ENCODE measurements around the gene KRTCAP2.
"Not testable (repeated sequence)": the region's sequence is repeated elsewhere in the genome, so short reads cannot be mapped to it uniquely, and the experiment has no call there.

The KRTCAP2 gene

GRCh38 chr1:155195201-155196102 is 22.3 kb upstream of the KRTCAP2 start:
- Histone ChIP-seq H3K27ac (peak overlapping the region; percentile 99), H3K4me3 (peak overlapping the region; percentile 80), H3K9ac (ENCODE audit: insufficient read length) (peak overlapping the region; percentile 70), H3K36me3 (ENCODE audit: insufficient read depth, low read length) (peaks cover 19% of the 10 kb centered on the region; the same call in 1 of the 2 replicates), H3K9me3 (ENCODE audit: low read depth, low read length) (no peaks in the 10 kb centered on the region)
- TF ChIP-seq POLR2AphosphoS5 (IDR thresholded peaks at IDR 0.05; ENCODE audit: borderline replicate concordance, low read depth, low read length): no peak
- no peak for TF ChIP-seq FOXP2 (optimal IDR thresholded peaks at IDR 0.05; ENCODE audit: control extremely low read depth, extremely low read length, insufficient read depth)
- TF ChIP-seq EZH2 (IDR thresholded peaks at IDR 0.05): no peak
- DNase-seq (ENCODE audit: low read depth, low spot score): no peak

GRCh38 chr1:155193991-155194240 is 20.8 kb upstream of the KRTCAP2 start:
- H3K4me3 ChIP-seq; DNase-seq (ENCODE audit: low read depth, low spot score); H3K9me3 ChIP-seq (ENCODE audit: low read depth, low read length); H3K9ac ChIP-seq (ENCODE audit: insufficient read length): not testable (repeated sequence)
- Histone ChIP-seq H3K27ac (peak overlapping the region; percentile 99), H3K36me3 (ENCODE audit: insufficient read depth, low read length) (peaks cover 19% of the 10 kb centered on the region; the same call in 1 of the 2 replicates)

- TF ChIP-seq FOXP2 (optimal IDR thresholded peaks at IDR 0.05; ENCODE audit: control extremely low read depth, extremely low read length, insufficient read depth) (no peak), EZH2 (IDR thresholded peaks at IDR 0.05) (no peak), POLR2AphosphoS5 (IDR thresholded peaks at IDR 0.05; ENCODE audit: borderline replicate concordance, low read depth, low read length) (no peak)
- H3K9ac ChIP-seq (ENCODE audit: insufficient read length): peak overlapping the region; percentile 37
- no peak overlapping the region for H3K4me3 ChIP-seq
- H3K36me3 ChIP-seq (ENCODE audit: insufficient read depth, low read length): peaks cover 17% of the 10 kb centered on the region; the same call in 1 of the 2 replicates
- peak overlapping the region; percentile 99 for H3K27ac ChIP-seq
- DNase-seq (ENCODE audit: low read depth, low spot score): no peak
- H3K9me3 ChIP-seq (ENCODE audit: low read depth, low read length): no peaks in the 10 kb centered on the region
These were observed 20.3 kb upstream of the KRTCAP2 start for GRCh38 chr1:155193275-155193990.

DNA sequence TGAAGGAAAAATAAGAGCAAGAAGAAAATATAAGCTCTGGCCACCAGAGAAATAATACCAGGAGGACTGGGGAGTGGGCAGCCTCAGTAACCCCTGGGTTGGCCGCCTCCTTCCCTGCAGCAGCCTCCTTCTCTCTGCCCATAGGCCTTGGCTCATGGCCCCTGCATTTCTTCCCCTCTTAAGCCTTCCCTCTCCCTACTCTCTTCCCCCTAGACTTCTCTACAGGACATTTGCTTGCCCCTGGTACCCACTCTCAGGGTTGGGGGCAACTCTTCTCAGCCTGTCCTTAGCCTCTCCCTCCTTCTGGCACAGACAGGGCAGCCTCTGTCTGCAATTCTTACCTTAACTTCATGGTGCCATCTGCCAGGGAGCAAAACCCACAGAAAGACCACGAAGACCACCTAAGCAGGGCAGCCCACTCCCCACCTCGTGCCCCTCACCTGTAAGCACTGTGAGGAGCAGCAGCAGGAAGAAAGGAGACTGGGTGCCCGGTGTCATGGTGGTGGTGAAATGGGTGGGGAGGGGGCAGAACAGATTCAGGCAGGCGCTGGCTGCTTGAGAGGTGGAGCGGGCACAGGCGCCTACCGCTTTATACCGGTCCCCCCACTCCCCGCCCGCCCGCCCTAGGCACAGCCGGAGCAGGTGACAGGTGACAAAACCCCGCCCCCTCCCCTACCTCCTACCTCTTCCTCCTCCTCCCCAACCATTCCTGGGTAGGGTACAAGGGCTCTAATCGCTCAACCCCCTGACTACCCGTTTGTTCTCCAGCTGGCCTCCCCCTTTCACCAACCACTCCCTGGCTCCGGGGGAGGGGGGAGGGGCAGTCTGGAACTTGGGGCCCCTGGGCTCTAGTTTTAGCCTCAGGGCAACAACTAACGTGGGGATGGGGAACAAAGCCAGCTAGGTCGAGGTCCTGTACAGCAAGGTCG is 19.5 kb upstream of the KRTCAP2 start:
- H3K4me3 ChIP-seq: no peak overlapping the region
- peaks cover 8% of the 10 kb centered on the region; the same call in 1 of the 2 replicates for H3K36me3 ChIP-seq (ENCODE audit: insufficient read depth, low read length)
- H3K9ac ChIP-seq (ENCODE audit: insufficient read length): peak overlapping the region; percentile 37
- DNase-seq (ENCODE audit: low read depth, low spot score): no peak
- H3K27ac ChIP-seq: peak overlapping the region; percentile 99
- no peaks in the 10 kb centered on the region for H3K9me3 ChIP-seq (ENCODE audit: low read depth, low read length)
- TF ChIP-seq FOXP2 (optimal IDR thresholded peaks at IDR 0.05; ENCODE audit: control extremely low read depth, extremely low read length, insufficient read depth) (no peak), EZH2 (IDR thresholded peaks at IDR 0.05) (no peak), POLR2AphosphoS5 (IDR thresholded peaks at IDR 0.05; ENCODE audit: borderline replicate concordance, low read depth, low read length) (no peak)

DNA sequence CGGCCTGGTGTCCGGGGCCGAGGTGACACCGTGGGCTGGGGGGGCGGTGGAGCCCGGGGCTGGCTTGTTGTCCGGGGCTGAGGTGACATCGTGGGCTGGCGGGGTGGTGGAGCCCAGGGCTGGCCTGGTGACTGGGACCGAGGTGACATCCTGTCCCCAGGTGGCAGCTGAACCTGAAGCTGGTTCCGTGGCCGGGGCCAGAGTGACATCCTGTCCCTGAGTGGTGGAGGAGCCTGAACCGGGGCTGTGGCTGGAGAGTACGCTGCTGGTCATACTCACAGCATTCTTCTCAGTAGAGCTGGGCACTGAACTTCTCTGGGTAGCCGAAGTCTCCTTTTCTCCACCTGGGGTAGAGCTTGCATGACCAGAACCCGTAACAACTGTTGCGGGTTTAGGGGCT is 18.8 kb upstream of the KRTCAP2 start:
- no peak for DNase-seq (ENCODE audit: low read depth, low spot score)
- Histone ChIP-seq H3K27ac (peak overlapping the region; percentile 50; the same call in 1 of the 2 replicates), H3K4me3 (no peak overlapping the region), H3K9ac (ENCODE audit: insufficient read length) (no peak overlapping the region), H3K36me3 (ENCODE audit: insufficient read depth, low read length) (peaks cover 1% of the 10 kb centered on the region; the same call in 1 of the 2 replicates), H3K9me3 (ENCODE audit: low read depth, low read length) (no peaks in the 10 kb centered on the region)
- no peak for TF ChIP-seq POLR2AphosphoS5 (IDR thresholded peaks at IDR 0.05; ENCODE audit: borderline replicate concordance, low read depth, low read length)
- TF ChIP-seq EZH2 (IDR thresholded peaks at IDR 0.05): no peak
- TF ChIP-seq FOXP2 (optimal IDR thresholded peaks at IDR 0.05; ENCODE audit: control extremely low read depth, extremely low read length, insufficient read depth): no peak

DNA sequence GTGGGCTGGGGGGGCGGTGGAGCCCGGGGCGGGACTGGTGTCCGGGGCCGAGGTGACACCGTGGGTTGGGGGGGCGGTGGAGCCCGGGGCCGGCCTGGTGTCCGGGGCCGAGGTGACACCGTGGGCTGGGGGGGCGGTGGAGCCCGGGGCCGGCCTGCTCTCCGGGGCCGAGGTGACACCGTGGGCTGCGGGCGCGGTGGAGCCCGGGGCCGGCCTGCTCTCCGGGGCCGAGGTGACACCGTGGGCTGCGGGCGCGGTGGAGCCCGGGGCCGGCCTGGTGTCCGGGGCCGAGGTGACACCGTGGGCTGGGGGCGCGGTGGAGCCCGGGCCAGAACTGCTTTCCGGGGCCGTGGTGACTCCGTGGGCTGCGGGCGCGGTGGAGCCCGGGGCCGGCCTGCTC is 16.8 kb upstream of the KRTCAP2 start:
- H3K4me3 ChIP-seq; H3K27ac ChIP-seq; H3K9ac ChIP-seq (ENCODE audit: insufficient read length); DNase-seq (ENCODE audit: low read depth, low spot score); H3K9me3 ChIP-seq (ENCODE audit: low read depth, low read length); H3K36me3 ChIP-seq (ENCODE audit: insufficient read depth, low read length): not testable (repeated sequence)

GRCh38 chr1:155188268-155188667 is 15.2 kb upstream of the KRTCAP2 start:
- Histone ChIP-seq H3K4me3 (no peak overlapping the region), H3K27ac (peak overlapping the region; percentile 4; the same call in 1 of the 2 replicates), H3K36me3 (ENCODE audit: insufficient read depth, low read length) (no peaks in the 10 kb centered on the region), H3K9ac (ENCODE audit: insufficient read length) (no peak overlapping the region), H3K9me3 (ENCODE audit: low read depth, low read length) (no peaks in the 10 kb centered on the region)
- no peak for DNase-seq (ENCODE audit: low read depth, low spot score)
- TF ChIP-seq FOXP2 (optimal IDR thresholded peaks at IDR 0.05; ENCODE audit: control extremely low read depth, extremely low read length, insufficient read depth): no peak
- TF ChIP-seq POLR2AphosphoS5 (IDR thresholded peaks at IDR 0.05; ENCODE audit: borderline replicate concordance, low read depth, low read length): no peak
- no peak for TF ChIP-seq EZH2 (IDR thresholded peaks at IDR 0.05)

DNA sequence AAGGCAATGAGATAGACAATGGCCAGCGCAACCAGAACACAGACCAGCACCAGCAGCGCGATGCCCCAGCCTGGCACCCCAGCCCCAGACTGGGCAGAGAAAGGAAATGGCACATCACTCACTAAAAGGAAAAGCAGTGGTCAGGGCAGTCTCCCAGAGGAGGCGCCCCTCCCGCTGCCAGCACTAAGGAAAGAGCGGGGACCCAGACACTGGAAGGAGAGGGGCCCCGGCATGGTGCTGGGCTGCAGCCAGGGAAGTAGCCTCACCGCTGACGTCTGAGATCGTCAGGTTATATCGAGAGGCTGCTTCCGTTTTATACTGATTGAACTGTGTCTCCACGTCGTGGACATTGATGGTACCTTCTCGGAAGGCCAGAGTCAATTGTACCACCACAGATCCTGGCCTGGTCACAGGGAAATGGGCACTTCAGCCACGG is 14.4 kb upstream of the KRTCAP2 start:
- Histone ChIP-seq H3K9me3 (ENCODE audit: low read depth, low read length) (no peaks in the 10 kb centered on the region), H3K4me3 (no peak overlapping the region), H3K27ac (peak overlapping the region; percentile 4; the same call in 1 of the 2 replicates), H3K36me3 (ENCODE audit: insufficient read depth, low read length) (no peaks in the 10 kb centered on the region), H3K9ac (ENCODE audit: insufficient read length) (no peak overlapping the region)
- DNase-seq (ENCODE audit: low read depth, low spot score): no peak
- no peak for TF ChIP-seq EZH2 (IDR thresholded peaks at IDR 0.05)
- no peak for TF ChIP-seq POLR2AphosphoS5 (IDR thresholded peaks at IDR 0.05; ENCODE audit: borderline replicate concordance, low read depth, low read length)
- no peak for TF ChIP-seq FOXP2 (optimal IDR thresholded peaks at IDR 0.05; ENCODE audit: control extremely low read depth, extremely low read length, insufficient read depth)
